GM18517 (cell line): ENCODE data around the gene NUAK2.

Experiments used
- ATAC-seq: cut with Tn5 transposase; IDR thresholded peaks from one replicate; pipeline ENCODE4 v1.9.1; 2021; ENCODE audit warnings: mild to moderate bottlenecking, moderate library complexity; ENCODE audit not compliant: unreplicated experiment

The NUAK2 gene

DNA sequence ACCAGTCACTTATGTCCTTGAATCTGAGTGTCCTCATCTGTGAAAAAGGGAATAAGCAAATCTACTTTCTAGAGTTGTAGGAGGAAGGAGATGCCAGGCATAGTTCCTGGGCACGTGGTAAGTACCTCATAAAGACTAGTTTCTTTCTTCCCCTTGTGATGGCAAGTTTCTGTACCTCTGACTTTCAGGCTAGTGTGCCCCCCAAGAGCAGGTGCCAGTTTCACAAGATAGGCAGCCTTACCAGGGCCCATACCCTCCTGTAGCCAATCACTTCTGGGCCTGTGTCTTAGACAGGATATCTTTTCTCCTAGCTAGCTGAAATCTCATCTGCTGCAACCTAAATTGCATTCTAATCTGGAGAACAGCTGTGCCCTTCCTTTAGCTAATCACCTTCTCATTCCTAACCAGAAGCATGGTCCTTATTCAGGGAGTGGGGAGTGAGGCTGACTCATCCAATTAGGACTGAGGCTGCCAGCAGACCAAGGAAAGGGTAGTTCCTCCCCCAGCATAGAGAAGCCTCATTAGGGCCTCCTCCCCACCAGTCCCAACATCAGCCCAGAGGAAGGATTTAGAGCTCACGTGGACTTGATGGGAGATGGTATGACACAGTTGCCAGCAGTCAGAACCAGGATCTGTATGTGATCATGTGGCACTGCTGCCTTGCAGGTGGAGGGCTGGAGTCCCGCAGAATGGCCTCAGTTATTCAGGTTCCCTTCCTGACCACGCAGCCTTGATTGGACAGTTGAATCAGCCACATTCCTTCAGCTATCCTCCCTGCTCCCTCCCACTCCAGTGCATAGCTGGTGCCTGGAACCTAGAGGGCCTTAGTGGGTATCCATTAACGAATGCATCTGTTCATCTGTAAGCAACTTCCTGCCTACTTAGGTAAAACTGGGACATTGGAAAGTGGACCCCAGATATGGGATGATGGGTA, 27.3 kb upstream of the NUAK2 start:
- no peak for ATAC-seq

- ATAC-seq = no peak
Observed at GRCh38 chr1:205346956-205347574, 25.5 kb upstream of the NUAK2 start.

GRCh38 chr1:205345761-205346160, 24.2 kb upstream of the NUAK2 start:
- ATAC-seq = no peak

DNA sequence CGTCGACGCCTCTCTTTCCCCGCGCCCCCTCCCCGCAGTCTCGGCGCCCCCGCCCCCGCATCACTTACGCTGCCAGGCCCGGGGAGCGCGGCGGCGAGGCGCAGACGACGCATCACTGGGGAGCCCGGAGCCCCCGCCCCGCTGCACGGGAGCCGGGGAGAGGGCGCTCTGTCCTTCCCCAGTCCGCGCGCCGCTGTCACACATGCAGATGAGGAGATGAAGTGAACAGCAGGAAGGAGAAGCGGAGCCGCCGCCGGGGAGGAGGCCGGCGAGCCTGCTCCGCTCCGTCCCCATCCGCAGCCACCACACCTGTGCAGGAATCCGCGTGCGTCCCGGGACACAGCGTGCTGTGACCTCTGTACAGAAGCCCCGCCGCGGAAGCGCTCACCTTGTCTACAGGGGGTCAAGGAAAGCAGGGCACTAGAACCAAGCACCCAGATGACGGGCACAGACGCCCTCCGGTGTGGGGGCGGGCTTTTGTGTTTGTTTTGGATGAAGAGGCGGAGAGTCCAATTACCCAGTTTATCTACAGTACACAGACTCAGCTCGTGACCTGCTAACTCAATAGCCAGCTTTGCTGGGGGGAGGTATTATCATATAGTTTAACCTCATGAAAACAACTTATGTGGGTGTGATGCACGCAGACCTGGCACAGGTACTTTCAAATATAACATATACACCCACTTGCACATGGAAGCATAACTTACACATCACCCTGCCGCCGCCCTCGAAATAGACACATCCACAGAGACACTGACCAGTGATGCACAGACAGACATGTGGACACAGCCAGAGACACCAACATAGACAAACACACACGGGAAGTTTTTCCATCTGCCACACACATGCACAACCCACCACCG, 22.8 kb upstream of the NUAK2 start:
- no peak for ATAC-seq

DNA sequence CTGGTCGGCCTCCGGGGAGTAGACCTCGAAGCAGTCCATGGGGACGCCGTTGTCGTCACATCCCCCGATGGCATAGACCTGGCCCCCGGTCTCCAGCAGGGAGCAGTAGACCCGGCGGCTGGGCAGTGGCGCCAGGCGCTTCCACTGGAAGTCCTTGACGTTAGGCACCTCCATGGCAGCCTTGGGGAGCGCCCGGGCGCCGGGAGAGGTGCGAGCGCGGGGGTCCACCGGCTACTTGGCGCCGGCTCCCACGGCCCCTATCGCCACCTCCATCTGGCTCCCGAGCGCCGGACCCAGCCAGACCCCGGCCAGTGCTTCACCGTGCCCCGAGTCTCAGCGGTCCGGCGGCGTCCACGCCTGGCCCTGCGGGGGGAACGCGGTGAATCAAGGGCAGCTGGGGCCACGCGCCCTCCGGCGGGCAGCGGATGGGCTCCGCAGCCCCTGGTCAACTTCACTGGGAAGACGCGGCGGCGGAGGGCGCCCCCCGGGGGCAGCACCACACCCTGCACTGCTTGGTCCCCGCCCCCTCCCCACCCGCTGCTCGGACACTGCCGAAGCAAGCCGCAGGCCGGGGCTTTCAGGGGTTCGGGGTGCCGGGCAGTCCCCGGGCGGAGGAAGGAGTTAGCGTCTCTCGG, 22.0 kb upstream of the NUAK2 start:
- ATAC-seq = no peak

DNA sequence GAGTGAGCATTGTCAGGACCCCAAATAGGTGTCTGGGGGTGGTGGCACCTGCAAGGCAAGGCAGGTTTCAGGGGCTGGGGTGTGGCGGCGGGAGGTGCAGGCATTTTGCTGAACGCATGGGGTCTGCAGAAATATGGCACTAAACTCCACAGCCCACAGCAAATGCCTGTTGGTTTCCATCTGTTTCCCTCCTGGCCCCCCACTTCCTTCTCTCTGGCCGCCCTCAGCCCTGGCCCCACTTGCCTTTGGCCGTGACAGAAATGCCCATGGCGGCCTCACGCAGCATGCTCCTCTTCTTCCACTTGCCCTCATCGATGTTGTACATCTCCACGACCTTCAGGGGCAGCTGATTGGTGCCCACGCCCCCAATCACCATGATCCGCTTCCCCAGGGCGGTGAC, 21.4 kb upstream of the NUAK2 start:
- no peak for ATAC-seq

- ATAC-seq = no peak
Observed at GRCh38 chr1:205340676-205341075, 19.1 kb upstream of the NUAK2 start.

DNA sequence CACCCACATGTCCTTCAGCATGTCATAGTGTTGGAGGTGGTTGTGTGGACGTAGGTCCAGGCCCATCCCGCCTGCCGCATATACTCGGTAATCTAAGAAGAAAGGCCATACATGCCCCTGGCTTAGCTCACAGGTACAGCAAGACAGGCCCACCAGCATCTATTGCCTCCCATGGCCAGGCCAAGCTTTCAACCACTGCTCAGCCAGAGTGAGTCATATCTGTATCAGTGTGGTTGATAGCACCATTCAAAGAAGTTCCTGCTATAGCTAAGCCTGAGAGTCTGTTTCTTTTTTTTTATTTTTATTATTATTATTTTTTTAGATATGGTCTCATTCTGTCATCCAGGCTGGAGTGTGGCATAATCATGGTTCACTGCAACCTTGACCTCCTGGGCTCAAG, 18.2 kb upstream of the NUAK2 start:
- ATAC-seq = peak; percentile 53

GRCh38 chr1:205339197-205339702, 17.7 kb upstream of the NUAK2 start:
- no peak for ATAC-seq

DNA sequence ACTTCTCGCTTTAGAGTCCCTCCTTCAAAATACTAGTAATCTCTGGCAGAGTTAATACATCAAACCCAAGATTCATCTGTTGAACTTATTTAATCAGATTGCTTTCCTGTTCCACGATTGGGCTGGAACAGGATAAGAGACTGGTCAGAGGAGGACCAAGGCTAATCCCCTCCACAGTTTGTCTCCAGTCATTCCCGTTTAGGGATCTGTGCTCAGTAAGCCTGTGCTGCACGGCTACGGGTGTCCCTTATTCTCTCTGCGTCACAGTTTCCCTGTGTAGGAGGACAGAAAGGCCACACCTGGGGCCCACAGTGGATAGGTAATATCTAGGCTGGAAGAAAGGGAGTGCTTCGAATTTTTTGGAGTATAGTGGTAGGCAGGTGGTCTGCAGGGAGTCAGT, 16.5 kb upstream of the NUAK2 start:
- ATAC-seq = no peak

GRCh38 chr1:205337481-205337880, 15.9 kb upstream of the NUAK2 start:
- ATAC-seq = no peak

- ATAC-seq = no peak
Observed at GRCh38 chr1:205335692-205336091, 14.1 kb upstream of the NUAK2 start.

GRCh38 chr1:205332015-205332791, 10.7 kb upstream of the NUAK2 start:
- ATAC-seq = no peak

GRCh38 chr1:205330150-205330549, 8.6 kb upstream of the NUAK2 start:
- no peak for ATAC-seq

- ATAC-seq = no peak
Observed at GRCh38 chr1:205329719-205330118, 8.2 kb upstream of the NUAK2 start.

- no peak for ATAC-seq
Observed at GRCh38 chr1:205328476-205328875, 6.9 kb upstream of the NUAK2 start.

GRCh38 chr1:205326812-205327466, 5.4 kb upstream of the NUAK2 start:
- ATAC-seq = no peak

DNA sequence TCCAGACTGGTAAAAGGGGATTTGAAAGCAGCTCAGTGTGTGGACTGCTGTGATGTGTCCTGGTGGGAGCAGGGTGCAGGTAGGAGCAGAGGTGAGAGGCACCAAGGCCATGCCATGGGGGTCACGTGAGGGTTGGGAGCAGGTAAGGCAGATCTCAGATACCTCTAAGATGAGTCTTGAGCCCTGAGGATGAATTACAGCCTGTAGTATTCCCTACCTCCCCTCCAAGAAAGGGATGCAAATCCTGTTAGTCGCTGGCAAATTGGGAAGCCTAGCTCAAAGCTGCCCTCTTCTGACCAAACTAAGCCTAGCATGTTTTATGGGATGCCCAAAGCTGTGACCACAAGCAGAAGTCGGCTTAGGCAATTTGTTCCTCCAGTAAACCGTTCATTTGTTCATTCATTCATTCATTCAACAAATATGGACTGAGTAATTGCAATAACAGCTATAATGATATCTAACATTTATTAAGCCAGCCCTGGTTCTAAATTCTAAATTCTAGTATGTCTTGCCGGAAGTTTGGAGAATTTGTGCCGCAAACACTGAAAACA, 3.9 kb upstream of the NUAK2 start:
- ATAC-seq = no peak

DNA sequence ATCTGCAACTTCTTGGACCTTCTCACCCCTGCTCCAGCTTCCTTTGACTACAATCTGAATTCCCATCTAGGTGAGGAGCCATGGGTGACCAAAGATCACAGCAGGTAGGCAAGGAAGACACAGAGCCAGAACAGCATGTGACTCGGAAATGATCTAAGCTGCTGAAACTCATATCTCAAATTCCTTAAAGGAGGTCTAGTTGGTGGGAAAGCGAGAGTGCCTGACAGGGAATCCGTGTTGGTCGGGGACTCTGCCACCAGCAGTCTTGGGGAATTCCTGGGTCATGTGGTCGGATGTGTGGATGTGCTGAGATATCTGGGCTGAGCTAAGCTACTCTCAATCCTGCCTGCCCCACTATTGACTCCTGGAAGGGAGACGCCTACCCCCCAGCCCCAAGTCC, 3.2 kb upstream of the NUAK2 start:
- no peak for ATAC-seq
